Activated naive CD4-positive, alpha-beta T cell (primary cell): ENCODE measurements around the gene TRAM2.
A peak's percentile ranks its signal among the peaks of the same experiment; 100 is the strongest.

Source experiments
- DNase-seq, 4 experiments: peaks; one replicate each; lab custom pipeline; 2025; lab: John Stamatoyannopoulos, UW

The TRAM2 gene, protein sequence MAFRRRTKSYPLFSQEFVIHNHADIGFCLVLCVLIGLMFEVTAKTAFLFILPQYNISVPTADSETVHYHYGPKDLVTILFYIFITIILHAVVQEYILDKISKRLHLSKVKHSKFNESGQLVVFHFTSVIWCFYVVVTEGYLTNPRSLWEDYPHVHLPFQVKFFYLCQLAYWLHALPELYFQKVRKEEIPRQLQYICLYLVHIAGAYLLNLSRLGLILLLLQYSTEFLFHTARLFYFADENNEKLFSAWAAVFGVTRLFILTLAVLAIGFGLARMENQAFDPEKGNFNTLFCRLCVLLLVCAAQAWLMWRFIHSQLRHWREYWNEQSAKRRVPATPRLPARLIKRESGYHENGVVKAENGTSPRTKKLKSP

DNA sequence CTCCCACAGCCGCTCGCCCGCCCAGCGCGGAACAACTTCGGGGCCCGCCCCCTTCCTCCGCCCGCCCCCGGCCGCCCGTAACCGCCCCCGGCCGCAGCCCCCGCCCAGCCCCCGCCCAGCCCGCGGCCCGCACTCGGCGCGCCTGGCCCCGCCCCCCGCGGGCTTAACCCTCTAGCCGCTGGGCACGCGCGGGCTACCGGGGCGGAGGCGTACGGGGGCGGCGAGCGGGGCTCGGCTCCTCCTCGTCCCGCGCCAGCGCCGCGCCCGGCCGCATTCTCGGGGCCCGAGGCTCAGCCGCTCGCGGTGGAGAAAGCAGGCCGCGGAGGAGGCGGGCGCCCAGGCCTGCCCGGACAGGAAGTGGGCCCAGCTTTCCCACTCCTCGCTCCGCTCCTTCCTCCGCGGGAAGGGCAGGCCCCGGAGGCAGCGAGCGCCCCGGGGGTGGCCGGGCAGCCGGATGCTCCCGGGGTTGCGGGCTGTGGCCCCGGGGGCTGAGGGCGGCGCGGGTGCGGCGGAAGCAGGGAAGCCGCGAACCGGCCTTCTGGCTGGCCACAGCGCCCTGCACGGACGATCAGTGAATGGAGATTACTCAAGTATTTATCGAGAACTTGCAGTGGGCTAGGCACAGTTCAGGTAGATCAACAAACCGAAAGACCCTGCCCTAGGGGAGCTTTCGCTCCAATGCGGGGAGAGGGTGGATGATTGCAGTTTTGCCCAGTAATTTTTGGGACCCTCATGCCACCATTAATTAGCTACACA lies at the start of gene TRAM2:
Gene TRAM2 (minus strand): TSS at position 39 of the 756 bp plus-strand sequence. CDS start 145 bp downstream, outside the sequence.
- peak; percentile 29 to 83 (median 39) for DNase-seq

GRCh38 chr6:52622810-52623209 lies 46.0 kb upstream of the TRAM2 start:
- no peak for DNase-seq

- no peak for DNase-seq
These were observed 44.8 kb upstream of the TRAM2 start for GRCh38 chr6:52621631-52622030.

DNA sequence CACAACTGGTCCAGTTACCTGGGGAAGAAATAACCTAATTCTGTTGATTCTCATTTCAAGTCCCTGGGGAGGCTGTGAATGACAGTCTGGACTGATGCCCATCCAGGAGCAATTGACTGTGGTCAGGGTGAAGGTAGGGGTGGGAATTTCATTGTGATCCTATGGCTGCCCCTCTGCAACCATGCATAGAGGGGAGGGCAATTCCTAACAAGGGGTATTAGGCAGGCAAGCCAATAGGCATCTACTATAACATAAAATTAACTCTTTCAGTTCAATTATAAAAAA lies 44.0 kb upstream of the TRAM2 start:
- no peak for DNase-seq

DNA sequence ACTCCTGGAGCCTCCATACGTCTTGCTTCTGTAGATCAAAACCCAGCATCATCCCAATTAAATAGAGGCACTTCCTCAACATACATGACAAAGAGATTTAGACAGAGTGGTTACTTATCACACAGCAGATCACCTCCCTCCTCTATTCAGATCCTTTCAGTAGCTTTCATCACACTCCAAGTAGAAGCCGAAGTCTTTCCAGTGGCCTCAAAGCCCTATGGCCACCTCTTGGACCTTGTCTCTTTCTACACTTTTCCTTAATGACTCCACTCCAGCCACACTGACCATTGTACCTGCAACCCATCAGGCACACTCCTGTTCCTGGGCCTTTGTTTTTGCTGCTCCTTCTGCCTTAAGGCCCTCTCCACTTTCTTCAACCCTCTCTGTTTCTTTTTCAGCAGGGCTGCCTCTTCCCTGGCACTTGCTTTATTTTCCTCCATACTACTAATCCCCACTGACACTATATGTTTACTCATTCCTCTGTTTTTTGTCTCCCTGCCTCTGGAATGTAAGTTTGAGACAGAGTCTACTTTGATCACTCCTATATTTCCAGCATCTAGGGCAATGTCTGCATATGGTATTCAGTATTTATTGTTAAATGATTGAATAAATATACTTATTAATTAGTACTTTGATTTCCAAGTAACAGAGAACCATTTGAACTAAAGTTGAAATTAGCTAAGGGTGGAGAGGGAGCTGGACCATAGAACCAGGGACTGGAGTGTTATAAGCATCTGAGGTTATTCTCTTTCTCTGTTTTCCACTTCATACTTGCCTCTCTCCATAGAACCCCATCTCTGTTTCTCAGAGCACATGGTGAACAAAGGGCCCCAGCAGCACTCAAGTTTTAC lies 43.4 kb upstream of the TRAM2 start:
- no peak for DNase-seq

- DNase-seq: no peak
These were observed 40.2 kb upstream of the TRAM2 start for GRCh38 chr6:52617087-52617486.

DNA sequence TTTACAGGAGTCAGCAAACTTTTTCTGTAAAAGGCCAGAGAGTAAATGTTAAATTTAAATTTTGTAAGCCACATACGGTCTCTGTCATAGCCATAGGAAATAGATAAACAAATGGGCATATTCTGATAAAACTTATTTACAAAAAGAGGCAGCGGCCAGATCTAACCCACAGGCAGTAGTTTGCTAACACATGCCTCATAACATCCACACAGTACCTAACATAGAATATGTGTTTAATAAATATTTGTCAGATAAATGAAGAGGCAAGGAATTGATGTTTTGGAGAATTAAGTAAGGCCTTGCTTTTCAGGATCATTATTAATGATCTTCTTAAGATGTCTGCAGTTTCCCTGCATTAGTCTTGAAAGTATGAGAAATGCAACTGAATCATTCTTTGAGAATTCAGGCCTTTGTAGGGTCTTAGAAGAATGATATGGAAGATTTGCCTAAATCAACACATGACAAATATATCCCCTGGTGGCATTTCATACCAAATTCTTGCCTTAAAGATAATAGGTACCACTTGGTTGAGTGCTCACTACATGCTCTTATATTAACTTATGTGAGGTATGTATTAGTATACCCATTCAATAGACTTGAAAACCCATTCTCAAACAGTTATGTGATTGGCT lies 39.3 kb upstream of the TRAM2 start:
- no peak for DNase-seq

GRCh38 chr6:52612336-52613054 lies 35.6 kb upstream of the TRAM2 start:
- no peak for DNase-seq

DNA sequence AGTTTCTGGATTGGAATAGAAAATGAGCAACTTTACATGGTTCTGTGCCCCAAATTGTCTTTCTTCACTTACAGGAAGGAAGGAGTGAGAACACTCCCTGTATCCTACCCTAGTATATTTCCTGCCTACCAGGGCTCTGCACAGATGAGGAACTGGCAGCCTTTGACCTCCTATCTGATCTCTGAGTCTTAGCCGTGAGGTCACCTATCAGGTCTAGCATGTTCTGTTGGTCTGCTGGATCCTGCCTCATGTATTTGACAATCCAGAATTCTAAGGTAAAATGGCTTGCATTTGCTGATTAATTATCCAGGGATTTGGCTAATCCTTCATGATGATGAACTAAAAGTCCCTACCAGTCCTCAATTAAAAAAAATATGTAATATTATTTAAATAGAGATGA lies 35.0 kb upstream of the TRAM2 start:
- no peak for DNase-seq

DNA sequence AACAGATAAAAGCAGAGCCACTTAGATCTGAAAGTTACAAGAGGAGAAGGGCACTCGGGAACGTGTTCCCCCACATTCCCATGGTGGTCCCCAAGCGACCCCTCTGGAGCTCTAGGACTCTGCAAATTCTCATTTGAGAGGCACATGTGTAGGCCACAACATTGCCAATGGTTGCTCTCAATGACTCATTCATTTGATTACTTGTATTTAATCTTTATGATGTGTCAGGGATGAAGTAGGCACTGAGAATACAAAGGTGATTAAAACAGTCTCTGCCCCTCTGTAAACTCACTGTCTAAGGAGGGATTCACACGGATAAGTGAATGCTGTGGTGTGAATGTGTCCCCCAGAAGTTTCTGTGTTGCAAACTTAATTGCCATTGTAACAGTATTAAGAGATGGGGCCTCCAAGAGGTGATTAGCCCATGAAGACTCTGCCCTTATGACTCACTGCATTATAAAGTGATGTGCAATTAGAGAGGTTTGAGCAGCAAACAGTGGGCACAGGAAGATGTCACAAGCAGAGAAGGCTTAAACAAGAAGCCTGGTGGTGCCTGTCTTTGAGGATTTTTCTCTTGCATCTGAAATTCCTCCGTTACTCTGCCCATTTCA lies 34.0 kb upstream of the TRAM2 start:
- no peak for DNase-seq

DNA sequence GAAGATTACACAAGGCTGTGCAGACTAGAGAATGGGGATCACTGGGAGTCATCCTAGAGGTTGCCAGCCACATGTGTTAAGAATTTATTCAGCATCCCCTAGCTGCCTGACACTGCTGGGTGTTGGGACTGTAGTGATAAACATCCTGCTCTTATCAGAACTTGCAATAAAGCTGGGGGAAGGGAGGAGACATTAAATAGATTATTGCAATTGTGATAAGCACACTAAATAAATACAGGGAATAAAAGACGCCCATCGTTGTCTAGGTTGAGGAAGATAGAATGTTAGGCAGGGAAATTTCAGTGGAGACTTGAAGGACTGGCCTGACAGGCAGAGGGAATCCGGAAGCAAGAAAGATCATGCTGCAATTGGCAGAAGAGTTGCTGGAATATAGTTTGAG lies 33.2 kb upstream of the TRAM2 start:
- DNase-seq: no peak

- DNase-seq: no peak
These were observed 28.8 kb upstream of the TRAM2 start for GRCh38 chr6:52605610-52606185.

DNA sequence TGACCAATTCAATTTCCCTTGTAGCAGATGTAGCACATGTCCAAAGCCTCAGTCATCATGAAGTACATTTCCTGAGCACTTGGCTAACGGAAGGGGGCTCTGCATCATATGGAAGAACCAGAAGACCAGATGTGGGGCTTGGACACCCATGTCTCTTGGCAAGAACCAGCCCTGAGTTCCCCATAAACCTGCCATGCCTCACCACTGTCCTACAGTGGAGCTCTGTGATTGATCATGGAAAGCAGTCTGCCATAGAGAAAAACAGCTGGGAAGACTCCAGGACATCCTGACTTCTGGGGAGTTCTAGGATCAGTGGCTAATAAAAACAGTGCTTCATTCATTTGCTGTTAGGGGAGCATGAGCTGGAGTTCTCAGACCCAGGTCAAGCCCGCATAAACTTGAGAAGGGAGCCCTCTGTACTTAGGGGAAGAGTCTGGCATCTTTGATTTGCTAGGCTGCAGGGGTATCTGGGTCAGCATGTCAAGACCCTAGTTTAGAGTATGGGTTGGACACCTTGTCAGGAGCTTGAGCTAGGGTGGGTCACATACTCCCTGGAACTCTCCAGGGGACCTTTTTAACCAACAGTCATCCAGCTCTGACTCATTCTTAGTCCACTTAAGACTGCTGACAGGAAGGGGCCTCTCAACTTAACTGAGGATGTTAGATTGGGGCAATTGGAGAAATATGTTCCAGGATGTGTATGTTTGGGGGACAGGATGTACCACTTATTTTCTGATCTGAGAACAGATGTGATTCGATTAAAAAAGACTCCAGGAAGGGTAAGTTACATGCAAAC lies 26.3 kb upstream of the TRAM2 start:
- DNase-seq: no peak

DNA sequence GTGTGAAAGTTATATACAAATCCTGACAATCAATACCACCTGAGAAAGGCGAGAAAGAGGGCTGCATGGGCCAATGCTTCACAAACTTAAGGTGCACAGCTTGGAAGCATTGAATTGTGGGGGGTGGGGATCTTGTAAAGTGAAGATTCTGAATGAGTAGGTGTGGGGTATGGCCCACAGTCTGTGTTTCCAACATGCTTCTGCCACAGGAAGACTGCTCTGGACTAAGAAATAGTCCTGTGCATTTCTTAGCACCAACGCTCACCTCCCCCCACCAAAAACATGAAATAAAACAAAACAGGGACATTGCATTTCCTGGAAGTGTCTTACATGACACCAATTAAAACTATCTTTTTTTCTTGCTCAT lies 21.9 kb upstream of the TRAM2 start:
- DNase-seq: no peak

DNA sequence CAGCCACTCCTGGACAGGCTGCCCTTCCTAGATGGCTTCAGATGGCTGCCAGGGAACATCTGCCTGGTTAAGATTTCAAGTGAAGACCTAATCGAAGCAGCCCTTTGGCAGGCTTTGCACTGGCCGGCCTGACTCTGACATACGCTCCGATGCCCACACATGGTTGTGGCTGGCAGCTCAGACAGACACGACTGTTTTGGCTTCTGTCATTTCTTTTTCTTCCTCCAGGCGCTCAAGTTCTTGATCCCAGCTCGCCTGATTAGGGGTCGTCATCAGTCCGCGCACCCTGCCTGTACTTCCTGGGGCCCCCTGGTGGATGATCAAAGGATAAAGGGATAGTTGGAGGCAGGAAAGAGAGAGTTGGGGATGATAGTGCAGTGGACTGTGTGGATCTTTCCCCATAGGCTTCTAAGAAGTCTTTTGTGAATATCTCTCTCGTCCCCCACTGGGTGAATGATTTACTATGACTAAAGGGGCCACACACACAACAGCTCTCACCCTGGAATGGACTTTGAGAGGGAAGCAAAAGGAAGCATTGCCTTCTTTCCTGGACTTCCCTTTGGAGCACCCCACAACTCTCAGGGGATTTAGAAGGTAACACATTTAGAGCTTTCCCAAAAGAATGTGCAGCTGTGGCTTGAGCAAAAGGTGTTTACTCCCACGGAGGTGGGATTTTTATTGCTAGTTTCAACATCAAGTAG lies 21.4 kb upstream of the TRAM2 start:
- no peak for DNase-seq

- no peak for DNase-seq
These were observed 20.9 kb upstream of the TRAM2 start for GRCh38 chr6:52597738-52598122.

DNA sequence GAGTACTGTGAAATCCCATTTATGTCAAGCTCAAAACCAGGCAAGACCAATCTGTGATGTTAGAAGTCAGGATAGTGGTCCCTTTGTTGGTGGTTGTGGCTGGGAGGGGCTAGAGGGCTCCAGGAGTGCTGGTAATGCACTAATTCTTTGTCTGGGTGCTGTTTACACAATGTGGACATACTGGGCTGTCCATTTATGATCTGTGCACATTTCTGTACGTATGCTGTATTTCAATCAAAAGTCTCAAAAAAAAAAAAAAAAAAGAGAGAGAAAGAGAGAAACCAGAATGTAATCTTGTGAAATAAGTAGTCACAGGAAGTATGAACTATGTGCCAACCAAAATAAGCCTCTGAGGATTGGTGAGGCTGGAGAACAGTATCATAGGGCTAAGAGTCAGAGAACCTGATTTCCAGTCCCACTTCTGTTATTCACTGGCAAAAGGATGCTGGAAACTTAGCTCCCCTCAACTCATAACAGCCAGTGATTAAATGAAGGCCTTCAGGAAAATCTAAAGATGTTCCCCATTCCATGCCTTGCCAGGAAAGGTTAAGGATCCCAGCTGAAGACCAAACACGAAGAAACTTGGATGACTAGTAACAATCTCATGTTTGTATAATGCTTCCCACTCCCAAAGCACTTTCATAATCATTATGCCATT lies 19.6 kb upstream of the TRAM2 start:
- DNase-seq: no peak

DNA sequence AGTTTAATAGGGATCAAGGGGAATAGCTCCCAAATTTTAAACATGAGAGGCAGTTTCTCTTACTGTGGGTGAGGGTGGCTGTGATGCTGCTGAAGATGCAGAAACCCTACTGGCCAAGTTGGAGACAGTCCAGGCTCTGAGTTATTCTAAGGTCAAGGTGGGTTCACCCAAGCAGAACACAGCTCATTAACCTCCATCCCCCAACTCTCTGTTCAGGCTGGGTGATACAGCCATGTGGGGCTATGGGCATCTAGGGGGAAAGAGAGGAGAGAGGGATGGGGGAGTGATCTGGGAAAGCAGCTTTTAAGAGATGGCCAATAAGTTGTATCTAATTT lies 18.9 kb upstream of the TRAM2 start:
- no peak for DNase-seq
